ENCODE data around the gene CDK13.

GRCh38 chr7:39958038-39958437 lies 8.0 kb downstream of the CDK13 start:
- no peak for TF ChIP-seq POLR2AphosphoS5 (IDR thresholded peaks at IDR 0.05; ENCODE audit: low read depth)
- TF ChIP-seq CTCF (IDR thresholded peaks at IDR 0.05; ENCODE audit: insufficient read depth, low read length): no peak
- no peak for TF ChIP-seq SPI1 (IDR thresholded peaks at IDR 0.05; ENCODE audit: borderline replicate concordance, low read depth)
- no peak for TF ChIP-seq REST (IDR thresholded peaks at IDR 0.05; ENCODE audit: insufficient replicate concordance, low read depth)
- TF ChIP-seq GABPA (IDR thresholded peaks at IDR 0.05; ENCODE audit: low read depth): no peak

Measured in HL-60 (cell line).